Stimulated activated naive CD4-positive, alpha-beta T cell treated with Interleukin-2 at 50 U/mL for 16 hours (primary cell): ENCODE data around the gene THTPA.
"Not testable (repeated sequence)": the region's sequence is repeated elsewhere in the genome, so short reads cannot be mapped to it uniquely, and the experiment has no call there.

Experiments used
- DNase-seq: peaks from one replicate; lab custom pipeline; 2025; lab: John Stamatoyannopoulos, UW

Gene THTPA

GRCh38 chr14:23583761-23584526 lies 27.9 kb downstream of the THTPA start:
- DNase-seq = not testable (repeated sequence)

- DNase-seq = not testable (repeated sequence)
Observed at GRCh38 chr14:23584527-23585203, 28.6 kb downstream of the THTPA start.

- peak; percentile 72 for DNase-seq
Observed at GRCh38 chr14:23588884-23589598, 33.0 kb downstream of the THTPA start.

- DNase-seq = no peak
Observed at GRCh38 chr14:23589606-23590005, 33.5 kb downstream of the THTPA start.

- no peak for DNase-seq
Observed at GRCh38 chr14:23590198-23590597, 34.1 kb downstream of the THTPA start.

- DNase-seq = not testable (repeated sequence)
Observed at GRCh38 chr14:23594191-23594590, 38.1 kb downstream of the THTPA start.

- DNase-seq = no peak
Observed at GRCh38 chr14:23600322-23600707, 44.2 kb downstream of the THTPA start.

GRCh38 chr14:23600806-23601205 lies 44.7 kb downstream of the THTPA start:
- DNase-seq = no peak

- no peak for DNase-seq
Observed at GRCh38 chr14:23601424-23601823, 45.4 kb downstream of the THTPA start.

GRCh38 chr14:23601845-23602180 lies 45.7 kb downstream of the THTPA start:
- DNase-seq = no peak

GRCh38 chr14:23602181-23603095 lies 46.4 kb downstream of the THTPA start:
- no peak for DNase-seq

- no peak for DNase-seq
Observed at GRCh38 chr14:23603103-23603502, 47.0 kb downstream of the THTPA start.

GRCh38 chr14:23604148-23604547 lies 48.1 kb downstream of the THTPA start:
- no peak for DNase-seq

- DNase-seq = no peak
Observed at GRCh38 chr14:23604675-23605170, 48.7 kb downstream of the THTPA start.

GRCh38 chr14:23605931-23606585 lies 50.0 kb downstream of the THTPA start:
- DNase-seq = peak; percentile 12

- DNase-seq = no peak
Observed at GRCh38 chr14:23608454-23608853, 52.4 kb downstream of the THTPA start.

GRCh38 chr14:23609001-23609400 lies 52.9 kb downstream of the THTPA start:
- no peak for DNase-seq

- not testable (repeated sequence) for DNase-seq
Observed at GRCh38 chr14:23609411-23610089, 53.5 kb downstream of the THTPA start.
